GM21825 (cell line): ENCODE measurements around the gene KRT74.
"Not testable (repeated sequence)": the region's sequence is repeated elsewhere in the genome, so short reads cannot be mapped to it uniquely, and the experiment has no call there.

Source experiments
- ATAC-seq: cut with Tn5 transposase; IDR thresholded peaks from one replicate; pipeline ENCODE4 v1.9.1; 2021; ENCODE audit warnings: mild to moderate bottlenecking, moderate library complexity; ENCODE audit not compliant: unreplicated experiment

Gene KRT74

DNA sequence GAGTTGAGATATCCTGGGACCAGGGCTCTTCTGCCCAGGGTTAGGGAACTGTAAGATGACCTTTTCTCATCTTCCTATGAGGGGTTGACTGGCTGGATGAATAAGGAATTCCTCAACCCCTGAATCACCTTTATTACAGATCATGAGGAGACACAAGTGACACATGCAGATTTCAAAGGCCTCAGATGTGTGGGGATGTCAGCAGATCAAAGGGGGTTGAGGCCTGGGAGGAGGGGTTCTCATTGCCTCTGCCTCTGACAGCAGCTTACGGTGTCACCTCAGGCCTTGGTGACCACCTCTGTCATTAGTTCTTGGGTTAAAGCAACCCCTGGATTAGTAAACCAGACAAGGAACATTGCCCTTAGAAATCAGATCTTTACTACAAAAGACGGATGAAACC, 29.7 kb upstream of the KRT74 start:
- ATAC-seq: no peak

DNA sequence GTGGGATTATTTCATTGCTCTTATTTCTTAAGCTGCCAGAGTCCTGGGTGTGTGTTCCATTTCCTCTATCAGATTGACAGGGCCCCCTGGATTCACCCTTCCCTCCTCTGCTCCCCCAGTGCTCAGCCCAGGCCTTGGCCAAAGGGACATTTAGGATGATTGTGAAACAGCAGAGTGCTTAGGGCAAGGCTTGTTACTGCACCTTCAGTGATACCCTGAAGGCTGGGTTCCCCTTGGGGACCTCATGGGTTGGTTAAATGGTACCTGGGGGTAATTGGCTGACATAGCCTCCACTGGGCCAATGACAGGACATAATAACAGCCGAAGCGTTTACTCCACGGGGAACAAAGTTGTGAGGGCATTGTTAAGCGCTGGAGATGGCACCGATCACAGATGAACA, 28.9 kb upstream of the KRT74 start:
- no peak for ATAC-seq

DNA sequence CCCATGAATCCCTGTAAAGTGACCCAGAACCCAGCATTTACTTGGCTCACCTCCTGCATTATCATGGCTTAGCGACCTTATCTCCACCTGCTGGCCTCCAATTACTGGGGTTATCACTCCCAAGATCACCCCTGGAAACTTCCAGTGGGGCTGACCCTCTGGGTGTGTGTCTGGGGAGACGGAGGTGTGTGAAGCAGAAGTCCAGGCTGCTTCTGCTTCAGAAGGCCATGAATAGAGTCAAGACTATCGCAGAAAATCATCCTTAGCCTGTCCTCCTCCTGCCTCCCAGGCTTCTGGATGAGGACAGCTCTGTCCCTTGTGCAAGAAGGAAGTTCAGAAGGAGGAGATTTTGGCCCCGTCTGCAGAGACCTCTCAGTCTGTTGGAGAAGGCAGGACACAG, 28.0 kb upstream of the KRT74 start:
- ATAC-seq: no peak

DNA sequence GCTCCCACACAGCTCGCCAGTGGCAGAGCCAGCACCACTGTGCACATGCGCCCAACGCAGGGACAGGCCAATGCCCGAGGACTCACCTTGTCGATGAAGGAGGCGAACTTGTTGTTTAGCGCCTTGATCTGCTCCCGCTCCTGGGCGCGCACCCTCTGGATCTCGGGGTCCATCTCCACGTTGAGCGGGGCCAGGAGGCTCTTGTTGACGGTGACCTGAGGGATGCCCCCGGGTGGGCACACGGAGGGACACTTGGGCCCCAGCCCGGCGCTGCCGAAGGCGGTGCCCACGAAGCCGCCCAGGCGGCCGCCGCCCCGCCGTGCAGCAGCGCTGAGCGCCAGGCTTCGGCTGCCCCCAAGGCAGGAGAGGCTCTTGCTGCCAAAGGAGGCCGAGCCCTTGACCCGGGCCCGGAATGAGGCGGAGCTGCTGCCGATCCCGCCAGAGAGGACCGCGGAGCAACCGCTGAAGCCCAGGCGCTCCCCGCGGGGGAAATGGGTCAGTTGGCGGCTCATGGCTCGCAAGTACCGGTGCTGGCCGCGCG, 27.4 kb upstream of the KRT74 start, which contains the start of gene KRT72:
Gene KRT72 (minus strand): TSS at position 523 of the 541 bp plus-strand sequence. CDS start 11 bp downstream, at position 512.
- ATAC-seq: no peak

DNA sequence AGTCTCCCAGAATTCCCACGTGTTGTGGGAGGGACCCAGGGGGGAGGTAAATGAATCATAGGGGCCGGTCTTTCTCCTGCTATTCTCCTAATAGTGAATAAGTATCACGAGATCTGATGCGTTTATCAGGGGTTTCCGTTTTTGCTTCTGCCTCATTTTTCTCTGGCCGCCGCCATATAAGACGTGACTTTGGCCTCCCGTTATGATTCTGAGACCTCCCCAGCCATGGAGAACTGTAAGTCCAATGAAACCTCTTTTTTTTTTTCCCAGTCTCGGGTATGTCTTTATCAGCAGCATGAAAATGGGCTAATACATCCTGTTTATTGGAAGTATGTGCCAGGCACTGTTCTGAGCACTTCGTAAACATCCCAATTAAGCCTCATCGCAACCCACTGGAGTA, 26.8 kb upstream of the KRT74 start:
- ATAC-seq: no peak

DNA sequence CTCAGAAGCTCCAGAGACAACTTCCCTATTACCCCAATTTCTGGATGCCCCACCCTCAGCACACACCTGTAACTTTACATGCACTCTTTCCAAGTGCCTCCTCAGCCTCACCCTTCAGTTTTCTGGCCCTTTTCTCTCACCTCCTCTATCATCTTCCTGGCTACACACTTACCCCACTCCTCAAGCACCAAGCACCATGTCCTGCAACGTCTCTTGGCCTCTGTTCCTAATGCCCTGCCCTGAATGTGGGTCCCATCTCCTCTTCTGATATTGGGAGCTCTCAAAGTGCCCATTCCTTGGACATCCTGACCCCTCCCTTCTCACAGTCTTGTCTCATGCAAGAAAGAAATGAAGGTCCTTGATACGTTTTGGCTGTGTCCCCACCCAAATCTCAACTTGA, 26.4 kb upstream of the KRT74 start:
- ATAC-seq: no peak

DNA sequence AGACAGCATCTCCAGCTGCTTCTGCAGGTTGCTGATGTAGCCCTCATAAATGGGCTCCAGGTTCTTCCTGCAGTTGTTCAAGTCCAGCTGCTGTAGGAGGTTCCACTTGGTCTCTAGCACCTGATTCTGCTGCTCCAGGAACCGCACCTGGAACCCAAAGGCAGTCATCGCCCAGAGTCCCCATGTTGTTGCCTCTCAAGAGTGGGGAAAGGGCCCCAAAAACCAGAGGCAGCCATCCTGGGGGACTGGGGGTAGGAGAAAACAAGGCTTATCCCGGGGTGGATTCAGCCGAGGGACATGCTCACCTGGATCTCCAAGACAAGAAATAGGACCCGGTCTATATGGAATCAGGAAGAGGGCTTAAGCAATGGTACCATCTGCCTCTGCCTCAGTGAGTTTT, 25.3 kb upstream of the KRT74 start:
- no peak for ATAC-seq

DNA sequence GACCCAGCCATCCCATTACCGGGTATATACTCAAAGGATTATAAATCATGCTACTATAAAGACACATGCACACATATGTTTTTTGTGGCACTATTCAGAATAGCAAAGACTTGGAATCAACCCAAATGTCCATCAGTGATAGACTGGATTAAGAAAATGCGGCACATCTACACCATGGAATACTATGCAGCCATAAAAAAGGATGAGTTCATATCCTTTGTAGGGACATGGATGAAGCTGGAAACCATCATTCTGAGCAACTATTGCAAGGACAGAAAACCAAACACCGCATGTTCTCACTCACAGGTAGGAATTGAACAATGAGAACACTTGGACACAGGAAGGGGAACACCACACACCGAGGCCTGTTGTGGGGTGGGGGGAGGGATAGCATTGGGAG, 20.6 kb upstream of the KRT74 start:
- not testable (repeated sequence) for ATAC-seq

DNA sequence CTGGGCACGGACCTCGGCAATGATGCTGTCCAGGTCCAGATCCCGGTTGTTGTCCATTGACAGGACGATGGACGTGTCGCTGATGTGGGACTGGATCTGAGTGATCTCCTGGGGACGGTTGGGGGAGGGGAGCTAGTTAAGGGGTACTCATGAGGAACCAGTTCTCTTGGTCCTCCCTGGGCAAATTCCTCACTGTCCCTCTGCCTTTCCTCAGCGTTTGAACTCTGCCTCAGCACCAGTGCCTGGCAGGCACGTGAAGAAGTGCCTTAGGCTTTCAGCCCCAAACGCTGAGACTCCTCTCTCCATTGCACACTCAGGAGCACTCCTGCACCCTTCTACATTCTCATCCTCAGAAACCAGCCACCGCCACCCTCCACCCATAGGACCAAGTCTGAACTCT, 17.9 kb upstream of the KRT74 start:
- no peak for ATAC-seq

DNA sequence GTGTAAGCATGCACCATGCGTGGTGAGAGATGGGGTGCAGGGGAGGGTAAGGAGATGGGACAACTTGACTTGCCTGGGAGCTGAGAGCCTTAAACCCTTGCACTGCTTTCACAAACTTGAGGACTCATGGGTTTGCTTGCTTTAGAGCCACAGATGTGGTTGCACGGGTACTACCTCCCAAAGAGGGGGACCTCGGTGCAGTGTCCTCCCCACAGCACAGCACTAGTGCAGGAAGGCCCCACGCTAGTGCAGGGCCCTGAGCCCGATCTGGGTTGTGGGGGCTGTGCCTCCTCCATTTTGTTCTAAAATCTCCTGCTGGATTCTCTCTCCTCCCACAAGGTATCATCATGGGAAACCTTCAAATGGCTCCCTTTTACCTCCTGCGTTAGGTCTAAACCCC, 16.4 kb upstream of the KRT74 start:
- ATAC-seq: no peak

DNA sequence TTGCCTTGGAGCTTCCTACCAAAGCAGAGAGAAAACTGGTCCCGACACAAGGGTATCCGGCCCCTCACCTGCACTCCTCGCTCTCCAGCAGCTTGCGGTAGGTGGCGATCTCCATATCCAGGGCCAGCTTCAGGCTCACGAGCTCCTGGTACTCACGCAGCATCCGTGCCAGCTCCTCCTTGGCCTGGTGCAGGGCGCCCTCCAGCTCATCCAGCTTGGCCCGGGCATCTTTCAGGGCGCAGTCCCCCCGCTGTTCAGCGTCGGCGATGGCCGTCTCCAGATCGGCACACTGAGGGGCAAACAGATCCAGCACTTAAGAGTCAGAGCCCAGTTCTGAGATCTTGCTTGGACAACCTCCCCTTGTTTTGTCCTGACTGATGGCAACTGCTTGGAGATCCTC, 13.9 kb upstream of the KRT74 start:
- ATAC-seq: no peak

DNA sequence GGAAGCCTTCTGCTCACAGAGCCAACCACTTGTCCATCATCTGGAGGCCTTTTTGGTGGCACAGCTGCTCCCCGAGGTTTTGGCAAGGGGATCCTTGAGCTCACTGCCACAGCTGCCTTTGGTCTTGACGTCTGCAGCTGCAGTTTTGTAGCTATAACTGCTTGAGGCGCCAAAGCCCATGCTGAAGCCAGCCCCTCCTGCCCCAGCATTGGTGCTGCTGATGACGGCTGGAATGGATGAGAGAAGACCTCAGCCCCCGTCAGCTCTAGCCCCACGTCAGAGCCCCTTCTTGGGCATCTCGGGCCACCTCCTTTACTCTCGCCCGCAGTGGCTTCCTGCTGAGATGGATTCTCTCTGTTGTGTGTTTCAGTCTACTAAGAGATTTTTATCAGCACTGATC, 12.3 kb upstream of the KRT74 start:
- ATAC-seq: no peak

DNA sequence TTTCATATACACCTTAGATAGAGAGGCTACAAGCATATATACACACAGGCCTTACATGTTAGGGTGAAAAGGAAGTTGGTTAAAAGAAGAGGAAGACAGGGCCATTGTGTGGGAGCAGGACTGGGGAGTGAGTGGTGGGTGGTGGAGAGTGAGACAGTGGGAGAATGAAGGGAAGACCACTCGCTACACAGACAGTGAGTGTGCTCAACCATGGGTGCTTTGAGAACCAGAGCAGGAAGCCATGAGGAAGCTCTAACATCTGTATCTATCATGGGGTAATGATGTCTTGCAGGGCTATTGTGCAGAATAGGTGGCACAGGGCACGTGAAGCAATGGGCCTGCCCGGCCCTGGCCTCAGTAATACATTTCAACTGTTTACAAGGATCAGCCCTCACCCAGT, 11.4 kb upstream of the KRT74 start:
- ATAC-seq: no peak

DNA sequence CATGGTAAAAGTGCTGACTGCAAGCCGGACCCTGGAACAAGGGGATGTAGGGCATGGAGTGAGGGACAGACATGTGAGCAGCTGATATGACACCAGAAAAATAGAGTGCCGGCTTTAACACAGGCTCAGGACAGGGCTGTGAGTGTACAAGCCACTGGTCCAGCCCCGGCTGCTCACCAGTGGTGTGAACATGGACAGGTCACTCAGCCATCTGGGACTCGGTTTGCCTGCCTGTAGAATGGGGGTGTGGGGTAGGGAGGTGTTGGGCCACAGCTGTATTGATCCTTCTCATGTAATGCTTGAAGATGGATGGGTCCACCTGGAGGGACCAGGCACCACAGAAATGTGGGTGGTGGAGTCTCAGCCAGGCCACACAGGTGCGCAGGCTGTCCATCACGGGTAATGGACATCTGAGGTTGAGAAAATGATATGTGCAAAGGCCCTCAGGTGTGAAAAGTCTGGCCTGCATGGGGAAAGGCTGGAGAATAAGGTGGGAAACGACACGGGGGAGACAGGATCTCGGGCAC, 10.6 kb upstream of the KRT74 start:
- ATAC-seq: no peak

DNA sequence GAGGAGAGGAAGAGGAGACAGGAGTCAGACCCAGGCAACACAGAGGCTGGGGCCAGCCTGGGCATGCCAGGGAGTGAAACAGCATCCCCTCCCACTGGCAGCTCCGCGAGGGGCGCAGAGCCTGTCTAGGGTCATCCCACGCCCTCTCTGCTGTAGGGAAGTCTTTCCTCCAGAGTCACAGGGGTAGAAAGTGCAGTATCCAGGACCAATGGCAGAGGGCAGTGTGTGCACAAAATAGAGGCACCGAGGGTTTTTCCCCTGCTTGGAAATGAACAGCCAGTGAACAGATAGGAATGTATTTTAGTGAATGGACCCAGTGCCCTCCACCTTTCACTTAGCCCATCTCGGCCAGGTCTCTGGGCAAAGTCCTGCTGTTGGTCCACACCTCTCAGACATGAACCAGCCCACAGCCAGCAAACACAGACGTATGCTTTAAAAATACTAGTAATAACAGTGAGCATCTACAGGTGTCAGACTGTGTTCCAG, 9.4 kb upstream of the KRT74 start:
- no peak for ATAC-seq

DNA sequence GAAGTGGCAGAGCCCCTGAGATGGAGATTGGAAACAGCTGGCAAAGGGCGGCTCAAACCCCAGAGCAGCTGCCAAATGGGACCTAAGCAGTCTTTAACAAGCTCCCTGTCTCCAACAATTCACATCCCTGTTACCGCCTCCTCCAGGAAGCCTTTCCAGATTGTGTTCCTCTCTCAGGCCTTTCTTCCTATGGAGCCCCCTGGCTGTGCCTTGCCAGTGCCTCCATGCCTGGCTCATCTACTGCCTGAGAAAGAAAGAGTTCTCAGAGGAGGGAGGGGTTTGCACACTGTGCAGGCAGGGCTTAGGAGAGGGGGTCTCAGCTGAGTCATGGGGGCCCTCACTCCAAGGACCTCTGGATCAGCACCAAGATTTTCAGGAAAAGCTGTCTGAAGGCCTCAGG, 8.8 kb upstream of the KRT74 start:
- ATAC-seq: no peak

DNA sequence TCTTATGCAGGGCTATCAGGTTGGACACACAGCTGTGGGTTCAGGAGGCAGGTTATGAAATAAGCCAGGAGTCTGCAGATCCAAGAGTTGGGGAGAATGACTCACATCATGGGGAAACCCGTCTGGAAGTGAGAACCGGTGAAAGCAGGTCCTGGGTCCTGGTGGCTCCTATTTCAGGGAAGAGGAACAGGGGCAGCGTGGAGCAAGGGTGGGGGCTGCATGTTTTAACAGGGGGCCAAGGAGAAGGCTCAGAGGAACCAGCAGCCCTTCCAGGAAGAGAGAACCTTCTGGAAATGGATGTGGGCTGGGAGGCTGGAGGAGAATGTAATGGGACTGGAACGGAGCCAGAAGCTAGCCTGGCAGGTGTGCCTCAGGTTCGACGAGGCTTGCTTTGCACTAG, 7.8 kb upstream of the KRT74 start:
- no peak for ATAC-seq

DNA sequence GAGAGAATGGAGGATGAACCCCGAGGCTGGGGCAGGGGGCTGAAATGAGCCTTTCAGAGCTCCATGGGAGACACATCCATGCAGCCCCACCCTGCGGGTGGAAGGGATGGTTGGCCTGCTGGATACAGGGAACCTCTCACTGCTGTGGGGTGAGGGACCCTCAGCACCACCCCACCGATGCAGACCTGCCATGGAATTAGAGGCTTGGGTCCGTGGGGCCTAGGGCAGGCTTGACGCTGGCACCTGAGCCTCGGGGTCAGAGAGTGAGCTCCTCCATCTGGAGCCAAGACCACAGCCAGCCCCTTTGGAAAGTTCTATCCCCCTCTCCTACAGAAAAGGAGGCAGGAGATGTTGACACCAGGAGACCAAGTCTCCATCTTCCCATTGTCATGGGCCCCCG, 7.4 kb upstream of the KRT74 start:
- ATAC-seq: no peak

DNA sequence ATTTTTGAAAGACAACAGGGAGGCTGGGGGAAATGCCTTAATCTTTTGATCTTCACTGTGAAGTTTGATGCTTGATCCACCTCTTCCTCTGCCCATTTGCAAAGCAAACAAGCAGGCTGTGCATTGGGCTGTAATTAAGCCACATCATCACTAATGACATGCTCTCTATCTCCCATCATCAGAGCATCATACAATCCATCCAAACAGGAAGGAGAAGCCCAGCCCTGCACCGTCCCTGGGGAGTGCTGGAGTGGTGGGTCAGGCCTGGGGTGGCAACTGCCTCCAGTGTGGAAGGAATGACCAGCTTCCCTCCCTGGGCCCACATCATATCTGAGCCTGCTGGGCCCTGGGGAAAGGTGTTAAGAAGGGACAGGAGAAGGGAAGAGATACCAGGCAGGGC, 6.9 kb upstream of the KRT74 start:
- ATAC-seq: no peak

DNA sequence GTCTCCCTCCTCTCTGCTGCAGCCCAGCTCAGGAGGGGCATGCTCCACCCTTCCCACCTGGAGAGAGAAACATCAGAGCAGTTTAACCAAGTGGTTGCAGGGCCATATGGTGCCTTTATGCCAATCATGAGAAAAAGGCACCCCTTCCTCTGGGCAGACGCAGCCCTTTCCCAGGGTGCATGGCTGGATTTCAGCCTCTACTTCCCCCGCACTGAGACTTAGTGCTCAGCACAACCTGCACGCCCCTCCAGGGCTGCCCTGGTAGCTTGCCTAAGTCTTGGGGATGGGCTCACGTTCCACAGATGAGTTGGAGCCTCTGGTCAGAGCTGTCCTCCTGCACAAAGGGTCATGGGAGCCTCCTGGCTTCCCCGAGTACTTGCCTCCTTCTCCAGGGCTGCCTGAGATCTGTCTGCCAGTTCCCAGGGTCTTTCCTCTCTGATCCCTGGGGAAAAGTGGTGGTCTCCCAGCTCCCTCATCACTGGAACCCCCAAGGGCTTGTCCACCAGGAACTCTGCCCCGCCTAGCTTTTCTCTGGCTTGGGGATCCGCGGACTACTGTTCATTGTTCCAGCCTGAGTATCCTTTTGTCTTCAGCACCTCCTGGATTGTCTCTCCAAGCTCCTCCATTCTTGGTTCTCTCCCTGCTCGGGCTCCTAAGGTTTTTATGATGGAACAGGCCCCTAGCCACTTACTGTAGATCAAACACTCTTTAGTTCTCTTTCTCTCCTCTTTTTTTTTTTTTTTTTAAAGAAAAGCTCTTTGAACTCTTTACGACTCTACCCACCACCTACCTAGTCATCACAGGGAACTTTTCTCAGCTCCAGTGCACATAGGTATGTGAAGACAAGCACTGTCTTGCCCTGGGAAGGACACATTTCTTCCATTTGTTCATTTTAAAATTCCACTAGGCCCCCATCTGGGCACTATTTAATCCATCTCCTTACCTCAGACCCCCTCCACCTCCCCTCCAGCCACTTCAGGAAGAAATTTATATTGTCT, 6.1 kb upstream of the KRT74 start:
- no peak for ATAC-seq

DNA sequence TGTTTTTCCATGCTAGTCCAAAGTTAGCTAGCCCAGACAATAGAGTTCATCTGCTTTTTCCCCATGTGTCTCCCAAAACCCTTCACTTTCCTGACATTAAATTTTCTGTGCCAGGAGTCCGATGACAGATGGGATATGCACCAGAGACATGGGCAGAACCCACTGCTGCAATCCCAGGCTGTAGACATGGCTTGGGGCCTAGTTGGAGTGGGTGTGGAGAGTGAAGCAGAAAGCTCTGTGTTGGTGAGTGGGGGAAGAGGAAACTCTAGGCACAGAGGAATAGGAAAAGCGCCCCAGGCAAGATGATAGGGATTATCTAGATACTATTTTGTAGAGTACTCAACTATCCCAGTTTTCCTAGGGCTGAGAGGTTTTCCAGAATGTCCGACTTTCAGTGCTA, 4.8 kb upstream of the KRT74 start:
- ATAC-seq: no peak

DNA sequence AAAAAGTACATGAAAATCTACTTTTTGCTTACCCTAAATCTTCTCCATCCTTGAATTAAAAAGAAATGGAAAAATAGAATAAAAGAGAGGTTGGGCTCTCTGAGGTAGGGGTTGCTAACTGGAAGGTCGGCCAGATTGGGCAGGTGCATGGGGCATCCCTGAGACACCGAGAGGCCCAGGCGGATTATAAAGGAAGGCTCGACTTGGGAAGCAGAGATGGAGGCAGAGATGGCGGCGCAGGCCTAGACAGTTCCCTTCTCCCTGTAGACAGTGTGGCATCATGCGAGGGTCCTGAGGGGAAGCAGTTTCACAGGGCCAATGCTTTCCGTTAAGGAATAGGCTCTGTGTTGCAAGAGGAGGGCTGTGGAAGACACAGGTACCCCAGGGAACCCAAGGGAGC, 3.7 kb upstream of the KRT74 start:
- ATAC-seq: no peak
